SK-N-SH (cell line): ENCODE results near the gene MED22. TPM values are rescaled to one million over a fixed set of nuclear protein-coding genes. Genes with fewer than 3 reads are reported as not detected.

ENCODE experiments used
- CTCF ChIA-PET: fragments of 300-600, 350-600 bp; formaldehyde crosslinking; extraction: SDS; loops from one replicate; lab custom pipeline; 2021; lab: Yijun Ruan, JAX
- POLR2A ChIA-PET: fragments of 350-600 bp; sonication (Branson Sonifier 250); formaldehyde crosslinking; extraction: SDS; loops from one replicate; lab custom pipeline; 2020; ENCODE audit warnings: antibody characterized with exemption, inconsistent platforms; lab: Yijun Ruan, JAX
- DNase-seq: peaks from one replicate; pipeline ENCODE4 v3.0.0; 2012
- H2AFZ ChIP-seq: fragments of 200-600 bp; sonication (generic); 2 replicates; pipeline ENCODE4 v1.8.1; 2016; ENCODE audit warnings: antibody characterized with exemption, mild to moderate bottlenecking, low read depth
- H3F3A ChIP-seq: fragments of 200-600 bp; sonication (generic); replicated peaks from 2 replicates; pipeline ENCODE3; 2016; ENCODE audit warnings: antibody characterized with exemption, mild to moderate bottlenecking; ENCODE audit not compliant: insufficient read depth
- H3K27ac ChIP-seq, 2 experiments: fragments of 200-500 bp in 1 of 2; fragments of 200-600 bp in 1 of 2; sonication (Bioruptor generic) in 1 of 2; sonication (generic), shearing (Covaris generic) in 1 of 2; 2 replicates each; pipeline versions ENCODE4 v1.5.1 to v1.6.1; 2014 to 2016; ENCODE audit warnings: low read depth in 2 of 2, inconsistent platforms in 1 of 2, low read length in 1 of 2, mild to moderate bottlenecking in 1 of 2, mixed read lengths in 1 of 2
- H3K27me3 ChIP-seq: fragments of 200-600 bp; sonication (generic), shearing (Covaris generic); 2 replicates; pipeline ENCODE4 v1.6.1; 2016; ENCODE audit warnings: mixed run types; ENCODE audit not compliant: insufficient read depth
- H3K36me3 ChIP-seq, 2 experiments: fragments of 200-500 bp in 1 of 2; fragments of 200-600 bp in 1 of 2; sonication (Bioruptor generic) in 1 of 2; sonication (generic) in 1 of 2; replicated peaks in 1 of 2; 2 replicates each; pipeline versions ENCODE3 to v1.5.1; 2014 to 2016; ENCODE audit warnings: low read length in 1 of 2, mild to moderate bottlenecking in 1 of 2; ENCODE audit not compliant: insufficient read depth in 2 of 2, control insufficient read depth in 1 of 2
- H3K4me1 ChIP-seq, 2 experiments: fragments of 200-500 bp in 1 of 2; fragments of 200-600 bp in 1 of 2; sonication (Bioruptor generic) in 1 of 2; sonication (generic), shearing (Covaris generic) in 1 of 2; 2 replicates each; pipeline versions ENCODE4 v1.5.1 to v1.6.1; 2014 to 2016; ENCODE audit warnings: low read depth in 1 of 2, low read length in 1 of 2, mixed run types in 1 of 2; ENCODE audit not compliant: insufficient read depth in 2 of 2, control insufficient read depth in 1 of 2
- H3K4me2 ChIP-seq: fragments of 200-600 bp; sonication (generic), shearing (Covaris generic); 2 replicates; pipeline ENCODE4 v1.6.1; 2017; ENCODE audit warnings: mixed run types
- H3K4me3 ChIP-seq, 2 experiments: fragments of 200-500 bp in 1 of 2; fragments of 200-600 bp in 1 of 2; sonication (Bioruptor generic) in 1 of 2; sonication (generic), shearing (Covaris generic) in 1 of 2; 2 replicates each; pipeline versions ENCODE4 v1.5.1 to v1.8.1; 2014 to 2016; ENCODE audit warnings: low read depth in 2 of 2, inconsistent platforms in 1 of 2, low read length in 1 of 2, mild to moderate bottlenecking in 1 of 2, mixed read lengths in 1 of 2, moderate library complexity in 1 of 2
- H3K79me2 ChIP-seq: fragments of 200-600 bp; sonication (generic); 2 replicates; pipeline ENCODE4 v1.8.1; 2017; ENCODE audit warnings: mild to moderate bottlenecking; ENCODE audit not compliant: insufficient read depth
- H3K9ac ChIP-seq: fragments of 200-600 bp; sonication (generic); 2 replicates; pipeline ENCODE4 v1.6.1; 2017; ENCODE audit warnings: mixed run types
- H3K9me2 ChIP-seq: fragments of 200-600 bp; sonication (generic); 2 replicates; pipeline ENCODE4 v1.6.1; 2017; ENCODE audit warnings: mixed run types
- H3K9me3 ChIP-seq: fragments of 200-600 bp; sonication (generic); 2 replicates; pipeline ENCODE4 v1.6.1; 2017; ENCODE audit warnings: mixed run types, mild to moderate bottlenecking, moderate library complexity
- H4K20me1 ChIP-seq: fragments of 200-600 bp; sonication (generic); 2 replicates; pipeline ENCODE4 v1.6.1; 2017; ENCODE audit warnings: mild to moderate bottlenecking, mixed run types; ENCODE audit not compliant: insufficient read depth
- CTCF ChIP-seq: fragments of 200-600 bp; sonication (generic); IDR thresholded peaks from 2 replicates; pipeline ENCODE4 v1.6.1; 2017; ENCODE audit warnings: antibody characterized with exemption, mild to moderate bottlenecking, moderate library complexity
- FOSL2 ChIP-seq: IDR thresholded peaks from 2 replicates; pipeline ENCODE4 v1.4.0; 2012; ENCODE audit warnings: low read depth, mild to moderate bottlenecking, moderate library complexity, borderline replicate concordance
- FOXM1 ChIP-seq: IDR thresholded peaks from 2 replicates; pipeline ENCODE4 v1.4.0; 2012; ENCODE audit warnings: low read depth, mild to moderate bottlenecking
- GATA2 ChIP-seq: sonication (generic); formaldehyde crosslinking; IDR thresholded peaks from 2 replicates; pipeline ENCODE4 v1.5.0; 2020; ENCODE audit warnings: mild to moderate bottlenecking, missing genetic modification reagents
- IRF3 ChIP-seq: fragments of 150-350 bp; IDR thresholded peaks from 2 replicates; pipeline ENCODE4 v1.6.1; 2016; ENCODE audit warnings: mild to moderate bottlenecking, low read depth, low read length
- MXI1 ChIP-seq: IDR thresholded peaks from 2 replicates; pipeline ENCODE4 v1.6.1; 2012; ENCODE audit warnings: mild to moderate bottlenecking, low read depth, low read length, improper control_type of control experiment
- NRF1 ChIP-seq: IDR thresholded peaks from 2 replicates; pipeline ENCODE4 v1.6.1; 2012; ENCODE audit warnings: low read depth, mild to moderate bottlenecking, low read length
- PBX3 ChIP-seq: IDR thresholded peaks from 2 replicates; pipeline ENCODE4; 2012
- RAD21 ChIP-seq: IDR thresholded peaks from 2 replicates; pipeline ENCODE4 v1.6.1; 2012; ENCODE audit warnings: mild to moderate bottlenecking, low read length
- RFX5 ChIP-seq: IDR thresholded peaks from 2 replicates; pipeline ENCODE4 v1.6.1; 2012; ENCODE audit warnings: mild to moderate bottlenecking, improper control_type of control experiment, low read length
- TAF1 ChIP-seq: IDR thresholded peaks from 2 replicates; pipeline ENCODE4 v1.6.1; 2012; ENCODE audit warnings: low read depth, mild to moderate bottlenecking, low read length, moderate library complexity, borderline replicate concordance
- TCF12 ChIP-seq: IDR thresholded peaks from 2 replicates; pipeline ENCODE4 v1.4.0; 2012
- TEAD4 ChIP-seq: IDR thresholded peaks from 2 replicates; pipeline ENCODE4 v1.4.0; 2012; ENCODE audit warnings: mild to moderate bottlenecking, borderline replicate concordance; ENCODE audit not compliant: insufficient read depth
- USF1 ChIP-seq: IDR thresholded peaks from 2 replicates; pipeline ENCODE4 v1.4.0; 2012; ENCODE audit warnings: low read depth, borderline replicate concordance
- YY1 ChIP-seq: IDR thresholded peaks from 2 replicates; pipeline ENCODE4 v1.4.0; 2012; ENCODE audit warnings: low read depth, mild to moderate bottlenecking
- ZBTB33 ChIP-seq: IDR thresholded peaks from 2 replicates; pipeline ENCODE4 v1.4.0; 2012; ENCODE audit warnings: low read depth, borderline replicate concordance
- WGBS: methylation state at CpG from one replicate; pipeline ENCODE4 v1.1.6; 2017; ENCODE audit warnings: low lambda C conversion rate; 5-methylcytosine and 5-hydroxymethylcytosine counted together
- polyA plus RNA-seq, 3 experiments: library from polyadenylated mRNA; depleted of rRNA; stranded (reverse); fragments of >200 nt; gene quantifications; 2 replicates each; pipeline ENCODE4 v1.2.3, GENCODE V29; 2012

The MED22 gene
- polyA plus RNA-seq, 1 of the 3 experiments (the other 2 are of a cell fraction): 27.9 TPM

- H4K20me1 ChIP-seq: 0 out of 2 replicates have a peak, but pooled peaks cover 13% of the 10 kb centered on the region
- H3K9me2 ChIP-seq: no peaks in the 10 kb centered on the region
- no peak overlapping the region for H3K4me2 ChIP-seq
- TF ChIP-seq TEAD4: no peak
- no peak for TF ChIP-seq USF1
- no peak for TF ChIP-seq GATA2 (CRISPR knock-in tag)
- TF ChIP-seq CTCF: no peak
- TF ChIP-seq FOSL2: no peak
- no peak for TF ChIP-seq PBX3
- TF ChIP-seq ZBTB33: no peak
- no peak for TF ChIP-seq RFX5
- no peak for TF ChIP-seq YY1
- TF ChIP-seq TCF12: no peak
- TF ChIP-seq MXI1: no peak
- TF ChIP-seq IRF3: no peak
- TF ChIP-seq TAF1: no peak
- no peak for TF ChIP-seq FOXM1
- TF ChIP-seq NRF1: no peak
- no peak for TF ChIP-seq RAD21
- no peak overlapping the region for H3K4me3 ChIP-seq
- ChIA-PET CTCF (interaction anchor here (0.6 to 4.8 kb wide), 6 partner anchors 11 to 1449 kb away, joined by 3 to 33 read pairs (median 4); no protein-coding TSS in a partner anchor), POLR2A (interaction anchor here (0.8 kb wide), 1 partner anchor 142 kb away, joined by 3 read pairs; no protein-coding TSS in a partner anchor)
- peaks cover 38 to 46% of the 10 kb centered on the region in 2 experiments for H3K36me3 ChIP-seq
- no peak overlapping the region for H3K27ac ChIP-seq
- no peaks in the 10 kb centered on the region for H3K27me3 ChIP-seq
- 95% methylated on average over 16 of the region's 19 CpGs for WGBS
- H3F3A ChIP-seq: peaks cover 15% of the 10 kb centered on the region
- DNase-seq: no peak
- H3K9ac ChIP-seq: no peak overlapping the region
- H2AFZ ChIP-seq: no peak overlapping the region
- peaks cover 27% of the 10 kb centered on the region for H3K79me2 ChIP-seq
- H3K4me1 ChIP-seq: peaks cover 8 to 10% of the 10 kb centered on the region in 2 experiments; a peak in 1 of 4 replicates
- H3K9me3 ChIP-seq: no peaks in the 10 kb centered on the region
Observed at GRCh38 chr9:133331221-133331620, 16.7 kb downstream of the MED22 start.
